ENCODE results near the gene GALNT2. TPM values are rescaled to one million over a fixed set of nuclear protein-coding genes. Genes with fewer than 3 reads are reported as not detected.

GALNT2 gene
- total and polyA plus RNA-seq, 9 of the 15 experiments (the other 6 are each of a cell fraction or from before 2014, with no cell fraction given) = 1.6 to 106 (median 51.9) TPM

DNA sequence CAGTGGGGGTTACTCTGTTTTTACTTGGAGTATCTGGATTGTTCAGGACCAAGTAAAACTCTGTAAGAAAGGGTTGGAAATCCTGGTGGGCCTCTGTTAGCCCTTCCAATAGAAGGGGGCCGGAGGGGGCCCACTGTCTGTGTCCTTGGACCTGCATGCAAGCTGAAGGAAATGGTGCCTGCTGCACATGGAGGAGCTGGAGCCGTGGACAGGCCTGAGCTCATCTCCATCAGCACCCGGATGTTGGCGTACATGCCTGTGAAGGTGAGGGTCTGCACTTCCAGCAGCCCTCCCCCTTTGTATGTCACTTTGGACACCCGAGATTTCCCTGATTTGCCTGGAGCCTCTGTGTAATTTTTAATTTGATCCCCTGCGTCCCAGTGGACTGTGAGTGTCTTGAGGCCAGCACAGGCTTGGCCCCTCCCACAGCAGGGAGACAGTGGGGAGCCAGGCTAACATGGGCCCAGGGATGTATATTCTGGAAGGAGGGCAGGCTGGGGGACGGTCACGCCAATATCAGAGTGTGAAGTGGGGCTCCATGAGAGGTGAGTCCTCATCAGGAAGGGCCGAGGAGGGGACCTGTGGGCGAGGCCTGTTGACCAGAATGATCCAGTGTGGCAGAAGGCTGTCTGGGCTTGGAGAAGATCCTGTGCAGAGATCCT is 16.8 kb downstream of the GALNT2 start (continued):
- TF ChIP-seq, protein P1, sequence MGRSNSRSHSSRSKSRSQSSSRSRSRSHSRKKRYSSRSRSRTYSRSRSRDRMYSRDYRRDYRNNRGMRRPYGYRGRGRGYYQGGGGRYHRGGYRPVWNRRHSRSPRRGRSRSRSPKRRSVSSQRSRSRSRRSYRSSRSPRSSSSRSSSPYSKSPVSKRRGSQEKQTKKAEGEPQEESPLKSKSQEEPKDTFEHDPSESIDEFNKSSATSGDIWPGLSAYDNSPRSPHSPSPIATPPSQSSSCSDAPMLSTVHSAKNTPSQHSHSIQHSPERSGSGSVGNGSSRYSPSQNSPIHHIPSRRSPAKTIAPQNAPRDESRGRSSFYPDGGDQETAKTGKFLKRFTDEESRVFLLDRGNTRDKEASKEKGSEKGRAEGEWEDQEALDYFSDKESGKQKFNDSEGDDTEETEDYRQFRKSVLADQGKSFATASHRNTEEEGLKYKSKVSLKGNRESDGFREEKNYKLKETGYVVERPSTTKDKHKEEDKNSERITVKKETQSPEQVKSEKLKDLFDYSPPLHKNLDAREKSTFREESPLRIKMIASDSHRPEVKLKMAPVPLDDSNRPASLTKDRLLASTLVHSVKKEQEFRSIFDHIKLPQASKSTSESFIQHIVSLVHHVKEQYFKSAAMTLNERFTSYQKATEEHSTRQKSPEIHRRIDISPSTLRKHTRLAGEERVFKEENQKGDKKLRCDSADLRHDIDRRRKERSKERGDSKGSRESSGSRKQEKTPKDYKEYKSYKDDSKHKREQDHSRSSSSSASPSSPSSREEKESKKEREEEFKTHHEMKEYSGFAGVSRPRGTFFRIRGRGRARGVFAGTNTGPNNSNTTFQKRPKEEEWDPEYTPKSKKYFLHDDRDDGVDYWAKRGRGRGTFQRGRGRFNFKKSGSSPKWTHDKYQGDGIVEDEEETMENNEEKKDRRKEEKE (IDR thresholded peaks at IDR 0.05; ENCODE audit: borderline replicate concordance in 1 of 2, control insufficient read depth in 1 of 2, low read depth in 2 of 2, low read length in 1 of 2) = no peak
- TF ChIP-seq SMAD2 (IDR thresholded peaks at IDR 0.05; ENCODE audit: low read depth, low read length) = no peak
- no peak for TF ChIP-seq ZKSCAN1 (IDR thresholded peaks at IDR 0.05; ENCODE audit: low read depth, low read length)
- no peak for TF ChIP-seq NFE2 (IDR thresholded peaks at IDR 0.05; ENCODE audit: low read depth)
- TF ChIP-seq ZNF140 (CRISPR knock-in tag; IDR thresholded peaks at IDR 0.05) = no peak
- no peak for TF ChIP-seq ZBTB8A (IDR thresholded peaks at IDR 0.05; ENCODE audit: partially characterized antibody)
- no peak for TF ChIP-seq ZNF232 (CRISPR knock-in tag; IDR thresholded peaks at IDR 0.05)

All from K562 (cell line).